ENCODE results near the gene ITGB2.
A peak's percentile ranks its signal among the peaks of the same experiment; 100 is the strongest.

The ITGB2 gene

GRCh38 chr21:44880405-44881197, 40.1 kb downstream of the ITGB2 start:
- peak; percentile 5 for DNase-seq

- peak; percentile 12 for DNase-seq
Measured at GRCh38 chr21:44879238-44879637, 41.5 kb downstream of the ITGB2 start.

- DNase-seq: peak; percentile 19
Measured at GRCh38 chr21:44878053-44878982, 42.4 kb downstream of the ITGB2 start.

GRCh38 chr21:44876849-44877575, 43.7 kb downstream of the ITGB2 start:
- no peak for DNase-seq

GRCh38 chr21:44875316-44875700, 45.4 kb downstream of the ITGB2 start:
- no peak for DNase-seq

GRCh38 chr21:44874497-44875315, 46.0 kb downstream of the ITGB2 start:
- no peak for DNase-seq

GRCh38 chr21:44874240-44874496, 46.5 kb downstream of the ITGB2 start:
- DNase-seq: no peak

GRCh38 chr21:44873356-44874239, 47.1 kb downstream of the ITGB2 start, which contains the start of gene PTTG1IP:
Gene PTTG1IP (minus strand): TSS chr21:44873690. CDS start chr21:44873616, 74 bp downstream.
- peak; percentile 99 for DNase-seq

- peak; percentile 49 for DNase-seq
Measured at GRCh38 chr21:44872649-44873355, 47.9 kb downstream of the ITGB2 start.

GRCh38 chr21:44872323-44872648, 48.4 kb downstream of the ITGB2 start:
- DNase-seq: no peak

GRCh38 chr21:44871576-44872269, 49.0 kb downstream of the ITGB2 start:
- no peak for DNase-seq

- no peak for DNase-seq
Measured at GRCh38 chr21:44870748-44871495, 49.8 kb downstream of the ITGB2 start.

- no peak for DNase-seq
Measured at GRCh38 chr21:44869781-44870747, 50.6 kb downstream of the ITGB2 start.

GRCh38 chr21:44868707-44869106, 52.0 kb downstream of the ITGB2 start:
- DNase-seq: no peak

- DNase-seq: no peak
Measured at GRCh38 chr21:44867999-44868700, 52.5 kb downstream of the ITGB2 start.

- DNase-seq: no peak
Measured at GRCh38 chr21:44867464-44867863, 53.2 kb downstream of the ITGB2 start.

- DNase-seq: no peak
Measured at GRCh38 chr21:44866780-44867179, 53.9 kb downstream of the ITGB2 start.
